Measurements from ENCODE around the gene HEXB.
A peak's percentile ranks its signal among the peaks of the same experiment; 100 is the strongest.
"Not testable (repeated sequence)": the region's sequence is repeated elsewhere in the genome, so short reads cannot be mapped to it uniquely, and the experiment has no call there.

The HEXB gene

DNA sequence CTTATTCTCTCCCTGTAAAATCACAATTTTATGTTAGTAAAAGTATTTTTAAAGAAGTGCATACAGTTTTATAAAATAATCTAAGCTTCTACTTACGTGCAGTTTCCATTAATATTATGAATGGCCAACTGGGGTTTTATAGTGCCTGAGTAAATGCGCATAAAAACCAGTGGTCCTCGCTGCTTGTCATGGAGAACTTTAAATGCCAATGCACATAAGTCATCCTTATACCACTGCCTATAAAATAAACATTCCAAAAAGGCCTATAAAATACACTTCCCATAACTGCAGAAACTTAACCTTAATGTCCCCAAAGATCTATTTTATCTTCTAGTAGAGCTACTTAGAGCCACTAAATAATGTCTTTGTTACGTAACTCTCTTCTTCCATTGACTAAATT, 53.4 kb downstream of the HEXB start:
- DNase-seq (ENCODE audit: low read depth in 2 of 2), result no peak

GRCh38 chr5:74748742-74749141, 63.7 kb downstream of the HEXB start:
- DNase-seq (ENCODE audit: low read depth in 2 of 2), result not testable (repeated sequence)

GRCh38 chr5:74761241-74761640, 76.2 kb downstream of the HEXB start:
- DNase-seq (ENCODE audit: low read depth in 2 of 2), result no peak

- peak in 1 of 2 donors; percentile 17 for DNase-seq (ENCODE audit: low read depth in 2 of 2)
Observed at GRCh38 chr5:74762599-74762998, 77.6 kb downstream of the HEXB start.

GRCh38 chr5:74763504-74763903, 78.5 kb downstream of the HEXB start:
- no peak for DNase-seq (ENCODE audit: low read depth in 2 of 2)

DNA sequence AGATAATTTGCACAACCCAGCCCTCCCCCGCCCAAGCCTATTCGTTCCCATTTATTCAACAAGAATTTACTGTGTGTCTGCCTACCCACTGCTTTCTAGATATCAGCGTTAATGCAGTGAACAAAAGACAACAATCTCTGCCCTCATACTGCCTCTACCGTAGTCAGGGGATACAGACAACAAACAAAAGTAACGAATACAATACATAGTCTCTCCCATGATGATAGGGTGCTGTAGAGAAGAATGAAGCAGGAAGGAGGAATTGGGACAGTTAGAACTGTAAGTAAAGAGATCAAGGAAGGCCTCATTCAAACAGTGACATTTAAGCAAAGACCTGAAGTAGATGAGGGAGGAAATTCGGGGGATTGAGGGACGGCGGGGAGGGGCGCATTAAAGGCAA, 80.2 kb downstream of the HEXB start:
- no peak for DNase-seq (ENCODE audit: low read depth in 2 of 2)

DNA sequence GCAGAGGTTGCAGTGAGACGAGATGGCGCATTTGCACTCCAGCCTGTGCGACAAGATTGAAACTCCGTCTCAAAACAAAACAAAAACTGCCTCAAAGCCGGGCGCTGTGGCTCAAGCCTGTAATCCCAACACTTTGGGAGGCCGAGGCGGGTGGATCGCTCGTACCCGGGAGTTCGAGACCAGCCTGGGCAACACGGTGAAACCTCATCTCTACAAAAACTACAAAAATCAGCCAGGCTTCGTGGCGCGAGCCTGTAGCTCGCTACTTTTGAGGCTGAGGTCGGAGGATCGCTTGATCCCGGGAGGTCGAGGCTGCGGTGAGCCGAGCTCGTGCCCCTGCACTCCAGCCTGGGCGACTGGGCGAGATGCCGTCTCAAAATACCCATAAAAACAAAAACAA, 80.9 kb downstream of the HEXB start:
- no peak for DNase-seq (ENCODE audit: low read depth in 2 of 2)

DNA sequence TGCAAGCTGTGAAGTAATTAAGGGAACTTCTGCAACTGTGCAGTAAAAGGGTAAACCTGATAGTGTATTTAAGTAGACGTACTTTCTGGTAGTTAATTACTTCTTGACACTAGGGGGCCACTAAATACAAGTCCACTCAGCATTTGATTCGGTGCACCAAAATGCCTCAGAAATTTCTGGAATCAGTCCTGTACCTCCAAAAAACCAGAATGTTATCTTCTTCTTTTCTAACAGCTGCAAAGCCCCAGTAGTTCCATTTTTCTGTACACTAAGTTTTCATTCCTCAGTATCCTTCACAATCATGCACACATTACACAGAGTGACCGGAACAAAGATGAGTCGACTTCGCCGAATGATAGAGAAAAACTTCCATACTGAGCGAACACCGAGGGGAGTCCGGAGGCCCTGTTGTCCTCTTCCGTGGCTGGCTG, 81.4 kb downstream of the HEXB start:
- no peak for DNase-seq (ENCODE audit: low read depth in 2 of 2)

GRCh38 chr5:74766849-74767578, 82.0 kb downstream of the HEXB start, which contains the start of the genes GFM2 and NSA2:
Gene GFM2 (minus strand): TSS chr5:74767117. CDS start chr5:74763742, 3,375 bp downstream.
Gene NSA2 (plus strand): TSS chr5:74767249. CDS start chr5:74767361, 112 bp downstream.
- peak; percentile 83 to 87 for DNase-seq (ENCODE audit: low read depth in 2 of 2)

DNA sequence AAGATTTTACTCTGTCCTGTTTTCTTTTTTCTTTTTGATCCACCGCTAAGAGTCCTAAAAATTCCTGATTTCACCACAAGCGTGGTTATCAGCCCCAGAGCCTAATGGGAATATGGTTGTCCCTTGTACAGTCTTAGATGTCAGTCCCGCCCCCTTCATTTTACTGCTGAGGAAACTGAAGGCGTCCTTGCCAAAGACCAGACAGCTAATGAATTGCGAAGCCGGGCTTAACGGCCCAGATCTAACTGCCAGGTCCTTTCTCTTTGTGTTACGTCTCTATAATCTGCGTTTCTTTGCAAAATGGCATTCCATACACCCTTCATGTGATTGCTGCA, 82.5 kb downstream of the HEXB start:
- DNase-seq (ENCODE audit: low read depth in 2 of 2), result no peak

Data from stimulated activated CD8-positive, alpha-beta memory T cell treated with anti-CD3 and anti-CD28 coated beads, Interleukin-15, amount 100 ng/mL, for 48 hours (primary cell).